Endothelial cell of umbilical vein (primary cell): ENCODE measurements around the gene ABTB2. TPM values are rescaled to one million over a fixed set of nuclear protein-coding genes. Genes with fewer than 3 reads are reported as not detected.

Experiments
- BruUV-seq: library from RNA; stranded (reverse); fragments of 400-500 nt; replicated peaks from 2 replicates; lab custom pipeline; 2021; lab: Mats Ljungman, UMichigan
- CTCF ChIA-PET: fragments of 300-600, 350-600 bp; sonication (Branson Sonifier 250); formaldehyde crosslinking; loops from one replicate; lab custom pipeline; 2021; ENCODE audit warnings: antibody characterized with exemption, inconsistent platforms; lab: Charles Lee
- POLR2A ChIA-PET: fragments of 300-600, 350-600 bp; sonication (Branson Sonifier 250); formaldehyde crosslinking; loops from one replicate; lab custom pipeline; 2021; ENCODE audit warnings: antibody characterized with exemption, inconsistent platforms; lab: Charles Lee
- DNase-seq: peaks from one replicate; pipeline ENCODE4 v3.0.0-alpha.2; 2011; ENCODE audit warnings: low read depth, low spot score
- FAIRE-seq: peaks from 2 replicates; lab custom pipeline; 2011; peaks lifted over from hg19 to GRCh38; lab: Jason Lieb, UNC
- H2AFZ ChIP-seq: 2 replicates; pipeline ENCODE4 v1.6.0; 2012; ENCODE audit warnings: low read depth, low read length, control low read depth, inconsistent platforms
- H3K27ac ChIP-seq: 2 replicates; pipeline ENCODE4 v1.5.1; 2011; ENCODE audit warnings: low read depth, mild to moderate bottlenecking, control low read depth, low read length, moderate library complexity; ENCODE audit not compliant: insufficient read depth
- H3K27me3 ChIP-seq, 2 experiments: 2 replicates each; pipeline versions ENCODE4 v1.6.0 to v1.6.1; 2011; ENCODE audit warnings: low read length in 2 of 2, mixed read lengths in 1 of 2; ENCODE audit not compliant: control insufficient read depth in 2 of 2, insufficient read depth in 2 of 2
- H3K36me3 ChIP-seq, 2 experiments: 2 replicates in 1 of 2; 3 replicates in 1 of 2; pipeline ENCODE4 v1.5.1; 2011; ENCODE audit warnings: low read length in 2 of 2, mild to moderate bottlenecking in 1 of 2, moderate library complexity in 1 of 2; ENCODE audit not compliant: control insufficient read depth in 2 of 2, insufficient read depth in 2 of 2; ENCODE audit errors: extremely low read depth in 1 of 2
- H3K4me1 ChIP-seq: 3 replicates; pipeline ENCODE4 v1.5.1; 2011; ENCODE audit warnings: mild to moderate bottlenecking, low read length; ENCODE audit not compliant: control insufficient read depth, insufficient read depth; ENCODE audit errors: extremely low read depth
- H3K4me2 ChIP-seq: 2 replicates; pipeline ENCODE4 v1.6.1; 2011; ENCODE audit warnings: low read length, control low read depth, mixed read lengths; ENCODE audit not compliant: insufficient read depth
- H3K4me3 ChIP-seq, 3 experiments: fragments of 200-600 bp in 1 of 3; sonication (generic), shearing (Covaris generic) in 1 of 3; replicated peaks in 1 of 3; 2 replicates each; pipeline ENCODE4 v1.5.1; 2011 to 2016; ENCODE audit warnings: control low read depth in 3 of 3, low read length in 3 of 3, mild to moderate bottlenecking in 2 of 3, inconsistent platforms in 1 of 3, low read depth in 1 of 3, moderate library complexity in 1 of 3; ENCODE audit not compliant: insufficient read depth in 1 of 3
- H3K79me2 ChIP-seq: 2 replicates; pipeline ENCODE4 v1.6.0; 2012; ENCODE audit warnings: low read length, inconsistent platforms; ENCODE audit not compliant: control insufficient read depth, insufficient read depth
- H3K9ac ChIP-seq: replicated peaks from 2 replicates; pipeline ENCODE3; 2011; ENCODE audit warnings: low read length, control low read depth; ENCODE audit not compliant: insufficient read depth; ENCODE audit errors: extremely low read depth
- H3K9me1 ChIP-seq: replicated peaks from 3 replicates; pipeline ENCODE4 v1.6.0; 2011; ENCODE audit warnings: mild to moderate bottlenecking, low read length; ENCODE audit not compliant: control insufficient read depth, insufficient read depth; ENCODE audit errors: extremely low read depth
- H3K9me3 ChIP-seq: replicated peaks from 2 replicates; pipeline ENCODE4 v1.5.1; 2012; ENCODE audit warnings: low read length, inconsistent platforms; ENCODE audit not compliant: control insufficient read depth, insufficient read depth
- H4K20me1 ChIP-seq: replicated peaks from 2 replicates; pipeline ENCODE3; 2011; ENCODE audit warnings: mild to moderate bottlenecking, low read length; ENCODE audit not compliant: control insufficient read depth, insufficient read depth; ENCODE audit errors: extremely low read depth
- CTCF ChIP-seq, 2 donors: IDR thresholded peaks; 1 replicate in 1 of 2; 2 replicates in 1 of 2; pipeline ENCODE4 v1.5.1; 2011; ENCODE audit warnings: low read length in 2 of 2, mild to moderate bottlenecking in 2 of 2, moderate library complexity in 2 of 2, control low read depth in 1 of 2, inconsistent platforms in 1 of 2, low read depth in 1 of 2; ENCODE audit not compliant: insufficient read depth in 1 of 2; ENCODE audit errors: extremely low read depth in 1 of 2
- EZH2 ChIP-seq: IDR thresholded peaks from 2 replicates; pipeline ENCODE4 v1.6.1; 2012; ENCODE audit warnings: borderline replicate concordance, low read depth, mild to moderate bottlenecking, moderate library complexity, low read length, inconsistent platforms; ENCODE audit not compliant: severe bottlenecking
- FOS ChIP-seq: IDR thresholded peaks from 2 replicates; pipeline ENCODE4 v1.6.1; 2011; ENCODE audit warnings: mild to moderate bottlenecking, low read length, moderate library complexity, borderline replicate concordance; ENCODE audit not compliant: insufficient read depth
- GATA2 ChIP-seq: IDR thresholded peaks from 2 replicates; pipeline ENCODE4 v1.7.0; 2011; ENCODE audit warnings: low read depth, mild to moderate bottlenecking, moderate library complexity, mixed read lengths, low read length; ENCODE audit not compliant: insufficient read length, insufficient read depth
- JUN ChIP-seq: IDR thresholded peaks from 2 replicates; pipeline ENCODE4 v1.6.1; 2011; ENCODE audit warnings: borderline replicate concordance, low read depth; ENCODE audit not compliant: insufficient read length, insufficient read depth
- MYC ChIP-seq: IDR thresholded peaks from one replicate; pipeline ENCODE4 v1.6.1; 2011; ENCODE audit warnings: mild to moderate bottlenecking, low read depth, low read length
- POLR2A ChIP-seq: IDR thresholded peaks from 2 replicates; pipeline ENCODE4 v1.6.1; 2012; ENCODE audit warnings: low read depth, mild to moderate bottlenecking, control low read depth, low read length
- POLR2AphosphoS5 ChIP-seq: IDR thresholded peaks from 2 replicates; pipeline ENCODE4 v1.6.1; 2012; ENCODE audit warnings: low read depth, mild to moderate bottlenecking, control low read depth, low read length, moderate library complexity; ENCODE audit not compliant: insufficient read depth
- dilution Hi-C: fragments of 300-500 bp; cut with MboI; formaldehyde crosslinking; loops from one replicate; pipeline ENCODE4 v1.15.0; 2019; ENCODE audit warnings: low sequenced_read_pairs; ENCODE audit not compliant: extremely low pct_ligation_motif_present
- intact Hi-C: fragments of 100-400 bp; cut with micrococcal nuclease; formaldehyde crosslinking; loops from one replicate; pipeline ENCODE4 v1.10.0; 2022
- polyA plus RNA-seq, 4 experiments: library from polyadenylated mRNA; depleted of rRNA in 3 of 4; stranded (reverse) in 3 of 4; unstranded in 1 of 4; fragments of >200 nt; gene quantifications; 2 replicates each; pipeline versions ENCODE4 v1.2.1 to v1.2.3, GENCODE V29; 2011 to 2012; ENCODE audit warnings: missing spikeins in 1 of 4
- total RNA-seq: library from RNA; stranded (reverse); gene quantifications from 2 replicates; pipeline ENCODE4 v1.2.3, GENCODE V29; 2021
- TF ChIP-seq, protein P1 (sequence below): IDR thresholded peaks from 2 replicates; pipeline ENCODE4 v1.6.1; 2011; ENCODE audit not compliant: insufficient read depth, insufficient read length

Gene ABTB2
- total and polyA plus RNA-seq, 2 donors (not counting 3 experiments of a cell fraction or from before 2014, with no cell fraction given) = 0.11 to 0.14 TPM

DNA sequence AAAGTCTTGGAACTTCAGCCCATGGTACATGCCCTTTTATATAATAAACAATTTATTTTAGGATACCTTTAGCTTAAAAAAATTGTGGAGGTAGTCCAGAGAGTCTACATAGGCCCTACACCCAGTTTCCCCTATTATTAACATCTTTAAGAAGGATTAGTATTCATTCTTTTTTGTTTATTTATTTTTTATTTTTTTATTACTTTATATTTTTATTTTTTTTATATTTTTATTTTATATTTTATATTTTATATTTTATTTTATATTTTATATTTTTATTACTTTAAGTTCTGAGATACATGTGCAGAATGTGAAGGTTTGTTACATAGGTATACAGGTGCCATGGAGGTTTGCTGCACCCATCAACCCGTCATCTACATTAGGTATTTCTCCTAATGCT is 15.9 kb upstream of the ABTB2 start:
- Histone ChIP-seq H3K27ac (no peak overlapping the region), H3K9me3 (peaks cover 2% of the 10 kb centered on the region), H2AFZ (no peak overlapping the region), H3K4me2 (no peak overlapping the region), H3K9ac (no peak overlapping the region), H3K36me3 (no peaks in the 10 kb centered on the region), H3K27me3 (no peaks in the 10 kb centered on the region), H3K4me3 (no peak overlapping the region), H3K9me1 (no peaks in the 10 kb centered on the region), H3K4me1 (no peaks in the 10 kb centered on the region), H3K79me2 (no peaks in the 10 kb centered on the region), H4K20me1 (no peaks in the 10 kb centered on the region)
- FAIRE-seq (no peak), DNase-seq (no peak)
- intact Hi-C loops = no loop called here
- no peak for TF ChIP-seq CTCF (IDR thresholded peaks at IDR 0.05; ENCODE audit: extremely low read depth in 1 of 2, insufficient read depth in 1 of 2, low read depth in 1 of 2, low read length in 2 of 2)
- TF ChIP-seq POLR2AphosphoS5 = no peak
- TF ChIP-seq JUN = no peak
- no peak for TF ChIP-seq GATA2
- TF ChIP-seq MYC = no peak
- no peak for TF ChIP-seq EZH2
- TF ChIP-seq FOS = no peak
- no peak for TF ChIP-seq POLR2A
- TF ChIP-seq, protein P1, sequence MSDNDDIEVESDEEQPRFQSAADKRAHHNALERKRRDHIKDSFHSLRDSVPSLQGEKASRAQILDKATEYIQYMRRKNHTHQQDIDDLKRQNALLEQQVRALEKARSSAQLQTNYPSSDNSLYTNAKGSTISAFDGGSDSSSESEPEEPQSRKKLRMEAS = no peak
- ChIA-PET CTCF (interaction anchor here (1.7 kb wide), 1 partner anchor 200 kb away, joined by 6 read pairs; no protein-coding TSS in a partner anchor), POLR2A (no interaction called here)
- dilution Hi-C loops = no loop called here
- no TSS peak for BruUV-seq
